ENCODE results near the gene ARHGEF35. TPM values are rescaled to one million over a fixed set of nuclear protein-coding genes. Genes with fewer than 3 reads are reported as not detected.
"Not testable (repeated sequence)": the region's sequence is repeated elsewhere in the genome, so short reads cannot be mapped to it uniquely, and the experiment has no call there.

The ARHGEF35 gene
- 7.5 and 12.7 TPM in 2 replicates for total RNA-seq (2014; rRNA removed; shearing (Covaris generic))

DNA sequence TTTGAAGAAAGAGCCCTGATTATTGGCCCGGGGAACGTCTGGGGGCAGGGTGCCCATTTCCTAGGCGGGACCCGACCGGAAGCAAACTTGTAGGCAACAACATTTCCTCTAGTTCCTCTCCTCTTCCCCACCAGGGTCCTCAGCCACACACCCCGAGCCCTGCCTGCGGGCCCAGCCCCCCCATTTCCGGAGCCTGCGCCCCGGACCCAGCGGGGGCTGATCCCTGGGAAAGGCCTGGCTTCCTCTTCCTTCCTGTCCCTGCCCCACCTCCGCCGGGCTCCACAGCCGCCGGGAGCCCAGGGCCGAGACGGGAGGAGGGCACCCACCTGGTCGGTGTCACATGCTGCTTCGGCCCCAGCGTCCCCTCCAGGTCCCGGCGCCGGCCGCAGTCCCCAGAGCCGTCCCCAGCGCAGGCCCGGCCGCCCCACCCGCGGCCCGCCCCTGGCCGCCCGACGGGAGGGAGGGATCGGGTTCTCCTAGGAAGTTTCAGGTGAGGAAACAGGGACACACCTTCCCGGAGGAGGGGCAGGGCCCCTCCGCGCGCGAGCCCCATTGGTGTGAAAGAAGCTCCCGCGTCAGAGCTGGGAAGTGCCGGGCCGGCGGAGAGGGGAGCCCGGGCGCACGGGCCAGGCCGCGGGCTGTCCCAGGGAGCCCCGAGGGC is at the start of gene ARHGEF35:
Gene ARHGEF35 (minus strand): TSS at position 622 of the 661 bp plus-strand sequence. CDS start 7,450 bp downstream, outside the sequence.
- DNase-seq (ENCODE audit: low spot score), result not testable (repeated sequence)

DNA sequence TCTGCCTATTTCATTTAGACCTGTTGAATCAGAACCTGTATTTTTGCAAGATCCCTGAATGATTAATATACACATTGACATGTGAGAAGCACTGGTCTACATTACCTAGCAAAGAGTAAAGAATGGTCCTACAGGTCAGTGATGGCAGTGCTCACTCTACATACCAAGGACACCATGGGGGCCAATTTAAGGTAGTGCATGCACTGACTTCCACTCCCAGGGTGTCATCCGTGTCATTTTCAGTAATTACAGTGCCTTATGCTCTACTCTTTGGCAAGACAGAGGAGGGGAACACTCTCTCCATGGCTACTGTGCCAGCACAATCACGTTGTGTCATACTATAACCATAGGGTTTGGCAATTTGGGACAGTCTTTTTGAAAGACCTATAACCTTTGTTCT is 49.7 kb upstream of the ARHGEF35 start:
- DNase-seq (ENCODE audit: low spot score), result not testable (repeated sequence)

GRCh38 chr7:144239365-144239764 is 43.7 kb upstream of the ARHGEF35 start, which contains the start of gene OR2A42:
Gene OR2A42 (minus strand): TSS chr7:144239605. CDS start chr7:144232843, 6,762 bp downstream.
- not testable (repeated sequence) for DNase-seq (ENCODE audit: low spot score)

DNA sequence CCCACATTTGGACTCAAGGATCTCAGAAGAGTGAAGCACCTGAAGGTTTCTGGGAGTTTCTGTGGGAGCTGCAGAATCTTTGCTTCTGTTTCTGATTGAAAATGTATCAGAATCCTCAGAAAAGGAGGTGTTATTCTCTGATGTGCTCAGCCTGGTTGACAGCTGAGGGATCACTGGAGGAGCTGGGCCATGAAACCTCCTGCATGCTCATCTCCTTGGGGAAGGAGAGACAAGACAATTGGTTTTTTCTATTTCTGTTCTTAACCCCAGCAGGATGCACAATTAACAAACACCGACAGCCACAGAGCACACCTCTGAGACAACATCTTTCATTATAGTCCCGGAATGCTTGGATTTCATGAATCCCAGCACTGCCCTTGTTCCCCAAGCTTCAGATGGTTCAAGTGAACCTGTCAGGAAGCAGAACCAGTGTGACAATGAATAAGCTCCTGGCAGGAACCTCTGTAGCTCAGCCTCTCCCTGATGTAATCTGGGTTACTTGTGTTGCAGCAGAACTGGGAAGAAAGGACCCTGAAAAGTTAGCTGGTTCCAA is 43.0 kb upstream of the ARHGEF35 start:
- not testable (repeated sequence) for DNase-seq (ENCODE audit: low spot score)

DNA sequence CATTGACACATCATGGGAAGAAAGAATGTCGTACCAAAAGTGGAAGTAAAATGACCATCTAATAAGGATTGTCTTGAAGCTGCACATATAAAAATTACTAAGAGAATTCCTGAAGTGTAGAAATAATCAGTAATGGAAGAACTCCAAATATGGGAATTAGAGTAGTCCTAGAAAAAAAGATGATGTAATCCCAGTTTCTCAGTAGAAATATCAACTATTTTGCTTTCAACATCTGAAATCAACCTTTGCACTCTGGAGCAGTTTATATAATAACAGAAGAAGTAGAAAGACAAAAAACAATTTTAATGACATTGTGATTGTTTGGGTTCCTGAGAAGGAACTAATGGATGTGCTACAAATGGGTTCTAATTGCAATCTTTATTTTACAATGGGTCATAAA is 37.4 kb upstream of the ARHGEF35 start:
- not testable (repeated sequence) for DNase-seq (ENCODE audit: low spot score)

DNA sequence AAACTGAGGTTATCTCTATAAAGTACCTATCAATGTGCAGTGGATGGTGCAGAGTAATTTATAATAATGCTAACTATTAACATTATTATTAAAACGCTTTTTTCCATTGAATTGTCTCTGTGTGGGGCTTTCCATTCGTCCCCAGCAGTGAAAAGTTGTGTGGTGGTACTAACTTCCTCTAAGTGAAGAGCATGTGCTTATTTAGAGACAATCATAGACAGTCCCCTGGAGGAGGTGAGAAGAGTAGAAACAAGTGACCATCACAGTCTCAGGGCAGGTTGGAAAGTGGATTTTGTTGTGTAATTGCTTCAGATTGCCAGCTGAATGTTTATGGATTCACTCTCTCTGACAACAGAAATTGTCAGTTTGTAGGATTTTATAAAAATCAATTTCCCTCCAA is 35.4 kb upstream of the ARHGEF35 start:
- not testable (repeated sequence) for DNase-seq (ENCODE audit: low spot score)

DNA sequence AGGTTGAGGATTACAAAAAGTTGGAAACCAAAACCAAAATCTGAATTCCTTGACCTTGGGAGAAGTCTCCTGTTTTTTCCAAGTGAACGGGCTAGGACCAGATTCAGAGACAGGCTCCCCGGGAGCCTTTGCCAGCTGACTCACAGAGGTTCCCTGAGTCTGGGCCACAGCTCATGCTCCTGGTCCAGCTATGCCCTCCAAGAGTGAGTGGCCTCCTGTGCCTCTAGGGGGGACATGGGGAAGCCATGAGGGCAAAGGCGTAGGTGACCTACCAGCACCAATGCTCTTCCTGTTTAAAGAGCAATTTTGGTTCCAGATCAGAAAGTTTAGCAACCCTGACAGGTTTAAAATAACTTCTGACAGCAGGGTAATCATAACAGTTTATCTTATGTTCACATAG is 33.2 kb upstream of the ARHGEF35 start:
- DNase-seq (ENCODE audit: low spot score), result not testable (repeated sequence)

- not testable (repeated sequence) for DNase-seq (ENCODE audit: low spot score)
These were observed 31.2 kb upstream of the ARHGEF35 start for GRCh38 chr7:144226866-144227265.

- DNase-seq (ENCODE audit: low spot score), result not testable (repeated sequence)
These were observed 28.0 kb upstream of the ARHGEF35 start for GRCh38 chr7:144223675-144224074.

GRCh38 chr7:144220531-144220930 is 24.9 kb upstream of the ARHGEF35 start:
- DNase-seq (ENCODE audit: low spot score), result not testable (repeated sequence)

DNA sequence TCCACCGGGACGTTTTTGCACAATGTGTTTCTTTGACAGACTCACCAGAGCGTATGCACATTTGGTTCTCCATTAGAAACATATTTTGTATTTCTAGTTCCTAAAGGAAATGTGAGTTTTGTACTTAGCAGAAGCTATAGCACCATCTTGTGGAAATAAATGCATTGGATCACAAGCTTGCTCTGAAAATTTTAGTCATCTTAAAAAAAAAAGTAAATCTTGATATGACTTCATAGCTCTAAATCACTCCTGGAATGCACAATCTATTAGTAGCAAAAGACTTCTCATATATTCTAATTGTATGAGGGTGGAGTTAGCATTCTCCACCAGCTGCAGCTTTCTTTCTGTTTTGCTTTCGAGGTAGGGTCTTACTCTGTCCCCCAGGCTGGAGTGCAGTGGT is 23.5 kb upstream of the ARHGEF35 start:
- DNase-seq (ENCODE audit: low spot score), result not testable (repeated sequence)

- DNase-seq (ENCODE audit: low spot score), result not testable (repeated sequence)
These were observed 22.9 kb upstream of the ARHGEF35 start for GRCh38 chr7:144218581-144218980.

- DNase-seq (ENCODE audit: low spot score), result not testable (repeated sequence)
These were observed 21.6 kb upstream of the ARHGEF35 start for GRCh38 chr7:144217200-144217599.

DNA sequence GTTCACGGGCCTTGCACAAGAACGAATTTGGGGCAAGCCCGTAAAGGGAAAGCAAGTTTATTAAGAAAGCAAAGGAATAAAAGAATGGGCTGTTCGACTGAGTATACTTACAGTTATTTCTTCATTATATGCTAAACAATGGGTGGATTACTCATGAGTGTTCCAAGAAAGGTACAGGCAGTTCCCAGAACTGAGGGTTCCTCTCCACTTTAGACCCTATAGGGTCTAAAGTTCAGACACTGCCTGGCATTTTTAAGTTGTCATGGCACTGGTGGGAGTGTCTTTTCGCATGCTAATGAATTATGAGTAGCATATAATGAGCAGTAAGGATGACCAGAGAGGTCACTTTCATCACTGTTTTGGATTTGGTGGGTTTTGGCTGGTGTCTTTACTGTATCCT is 9.7 kb upstream of the ARHGEF35 start:
- not testable (repeated sequence) for DNase-seq (ENCODE audit: low spot score)

GRCh38 chr7:144203086-144203485 is 7.5 kb upstream of the ARHGEF35 start:
- not testable (repeated sequence) for DNase-seq (ENCODE audit: low spot score)

DNA sequence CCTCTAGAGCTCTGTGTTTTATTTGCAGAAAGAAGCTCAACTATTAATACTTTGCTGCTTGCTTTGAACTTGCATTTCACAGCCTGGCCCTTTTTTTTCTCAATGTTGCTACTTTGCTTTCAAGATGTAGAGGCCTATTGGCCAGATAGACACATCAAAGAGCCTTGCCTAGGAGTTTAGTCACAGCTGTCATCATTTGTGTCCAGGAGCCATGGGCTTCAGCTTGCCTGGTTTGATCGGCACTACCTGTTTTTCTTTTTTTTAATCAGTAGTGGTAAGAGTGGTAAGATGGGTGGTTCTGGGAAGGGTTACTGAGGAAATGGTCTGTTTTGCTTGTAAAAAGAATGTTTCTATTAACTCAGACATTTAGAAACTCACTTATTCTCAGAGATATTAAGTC is 6.3 kb upstream of the ARHGEF35 start:
- DNase-seq (ENCODE audit: low spot score), result not testable (repeated sequence)

GRCh38 chr7:144198934-144199333 is 3.3 kb upstream of the ARHGEF35 start:
- not testable (repeated sequence) for DNase-seq (ENCODE audit: low spot score)

GRCh38 chr7:144194453-144194852 is 1.2 kb downstream of the ARHGEF35 start:
- DNase-seq (ENCODE audit: low spot score), result not testable (repeated sequence)

- not testable (repeated sequence) for DNase-seq (ENCODE audit: low spot score)
These were observed 1.9 kb downstream of the ARHGEF35 start for GRCh38 chr7:144193782-144194181.

GRCh38 chr7:144188578-144189171 is 7.0 kb downstream of the ARHGEF35 start:
- DNase-seq (ENCODE audit: low spot score), result not testable (repeated sequence)

- not testable (repeated sequence) for DNase-seq (ENCODE audit: low spot score)
These were observed 7.8 kb downstream of the ARHGEF35 start for GRCh38 chr7:144187848-144188247.

DNA sequence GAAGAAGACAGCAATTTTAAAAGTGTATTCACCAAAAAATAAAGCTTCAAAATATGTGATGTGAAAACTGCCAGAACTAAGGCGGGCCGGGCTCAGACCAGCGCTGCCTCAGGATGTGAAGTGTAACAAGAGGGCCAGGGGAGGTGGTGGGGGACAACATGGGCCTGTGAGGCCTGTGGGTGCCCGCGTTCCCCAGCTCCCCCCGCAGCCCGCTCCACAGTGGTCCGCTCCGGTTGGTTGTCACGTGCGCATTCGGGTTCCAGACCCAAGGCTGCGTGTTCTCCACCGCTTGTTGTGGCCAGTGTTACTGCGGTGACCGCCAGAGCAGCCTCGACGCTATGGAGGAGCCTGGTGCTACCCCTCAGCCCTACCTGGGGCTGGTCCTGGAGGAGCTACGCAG is 12.5 kb downstream of the ARHGEF35 start, which contains the start of gene CTAGE4:
Gene CTAGE4 (plus strand): TSS at position 301 of the 400 bp plus-strand sequence. CDS start 38 bp downstream, at position 339.
- not testable (repeated sequence) for DNase-seq (ENCODE audit: low spot score)

All from HT-29 (cell line).